ENCODE measurements around the gene E2F1.

Gene E2F1

DNA sequence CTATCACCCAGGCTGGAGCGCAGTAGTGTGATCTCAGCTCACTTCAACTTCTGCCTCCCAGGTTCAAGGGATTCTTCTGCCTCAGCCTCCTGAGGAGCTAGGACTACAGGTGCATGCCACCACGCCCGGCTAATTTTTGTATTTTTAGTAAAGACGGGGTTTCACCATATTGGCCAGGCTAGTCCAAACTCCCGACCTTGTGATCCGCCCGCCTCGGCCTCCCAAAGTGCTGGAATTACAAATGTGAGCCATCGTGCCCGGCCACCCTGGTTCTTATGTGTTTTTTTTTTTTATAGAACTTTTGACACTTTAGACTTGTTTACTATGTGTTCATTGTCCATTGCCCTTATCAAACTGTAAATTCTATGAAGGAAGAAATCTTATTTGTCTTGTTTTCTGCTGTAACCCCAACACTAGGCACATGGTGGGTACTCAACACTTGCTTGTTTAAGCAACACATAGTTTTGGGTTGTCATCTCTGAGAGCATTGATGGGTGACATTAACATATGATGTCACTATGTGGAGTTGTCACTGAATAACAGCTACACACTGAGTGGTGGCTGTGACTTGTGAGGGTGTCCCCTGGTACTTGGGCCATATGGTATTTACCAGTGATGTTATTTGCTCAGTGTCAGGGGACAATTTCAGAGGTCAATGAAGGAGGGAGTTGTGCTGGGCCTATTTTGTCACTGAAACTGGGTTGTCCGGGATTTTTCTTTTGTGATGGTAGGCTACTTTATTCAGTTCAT is 35.4 kb upstream of the E2F1 start:
- Histone ChIP-seq H4K8ac (ENCODE audit: low read depth, low read length) (no peak overlapping the region), H3K79me1 (ENCODE audit: low read length) (no peaks in the 10 kb centered on the region), H3K4me1 (ENCODE audit: control insufficient read depth in 1 of 2, insufficient read depth in 2 of 2, low read length in 2 of 2) (no peaks in the 10 kb centered on the region), H3K27ac (ENCODE audit: low read depth, low read length) (no peak overlapping the region), H4K91ac (ENCODE audit: low read depth, low read length) (no peak overlapping the region), H2BK5ac (ENCODE audit: low read depth, low read length, poor library complexity) (no peak overlapping the region), H3K4me2 (ENCODE audit: low read length) (no peak overlapping the region), H2AK5ac (ENCODE audit: low read length) (no peak overlapping the region), H3K9ac (ENCODE audit: low read length) (no peak overlapping the region), H3K4me3 (ENCODE audit: low read depth, low read length) (no peak overlapping the region), H2BK120ac (ENCODE audit: insufficient read depth, low read length, poor library complexity) (no peak overlapping the region), H3K4ac (ENCODE audit: low read depth, low read length) (no peak overlapping the region), H3K79me2 (ENCODE audit: control insufficient read depth, insufficient read depth, low read length, poor library complexity) (no peaks in the 10 kb centered on the region), H3K27me3 (ENCODE audit: insufficient read depth, low read length) (no peaks in the 10 kb centered on the region), H3K9me3 (ENCODE audit: insufficient read depth, low read depth, low read length) (no peaks in the 10 kb centered on the region), H2BK12ac (ENCODE audit: low read length) (no peak overlapping the region), H3K23ac (ENCODE audit: low read length) (no peak overlapping the region), H3K18ac (ENCODE audit: low read length) (no peak overlapping the region), H3K14ac (ENCODE audit: low read length) (no peak overlapping the region), H4K12ac (ENCODE audit: low read depth, low read length) (no peak overlapping the region), H2AFZ (ENCODE audit: insufficient read depth, low read length, poor library complexity) (no peak overlapping the region), H3K36me3 (ENCODE audit: control insufficient read depth in 1 of 2, insufficient read depth in 2 of 2, low read length in 2 of 2) (no peaks in the 10 kb centered on the region)
- no CpG with 5 or more reads among the region's 11 CpGs for WGBS (ENCODE audit: extremely low coverage, insufficient coverage, insufficient read length)
- DNase-seq, result no peak

DNA sequence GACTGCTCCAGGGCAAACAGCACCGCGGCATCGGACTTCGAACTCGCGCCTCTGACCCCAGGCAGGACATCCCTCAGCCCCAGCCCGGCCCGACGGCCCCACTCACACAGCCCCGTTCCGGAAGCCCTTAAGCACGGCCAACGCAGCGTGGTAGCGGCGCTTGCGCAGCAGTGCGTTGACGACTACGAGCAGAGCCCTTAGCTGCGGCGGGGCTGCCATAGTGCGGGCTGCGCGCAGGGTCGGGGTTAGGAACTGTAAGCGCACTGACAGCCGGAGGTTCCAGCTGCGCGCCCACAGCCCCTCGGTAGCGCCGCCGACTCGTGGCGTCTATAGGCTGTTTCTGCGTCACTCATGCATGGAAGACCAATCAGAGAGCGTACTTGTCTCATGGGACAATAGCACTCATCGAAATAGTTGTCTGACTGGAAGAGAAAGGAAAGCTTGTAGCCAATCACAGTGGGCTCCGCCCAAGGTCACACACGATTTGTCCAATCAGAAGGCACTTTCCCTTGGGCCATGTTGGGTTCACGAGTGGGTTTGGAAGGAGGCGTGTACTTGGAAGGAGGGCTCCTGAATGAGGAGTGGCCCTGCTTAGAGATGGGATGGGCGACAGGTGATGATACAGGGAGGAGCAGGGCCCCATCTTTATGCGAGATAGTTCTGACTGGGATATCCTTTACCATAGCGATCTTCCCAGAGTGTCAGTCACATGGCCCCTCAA is 34.0 kb upstream of the E2F1 start, which contains the start of gene PXMP4:
Gene PXMP4 (minus strand): TSS at position 322 of the 721 bp plus-strand sequence. CDS start 103 bp downstream, at position 219.
- no peak within 1 kb of the TSS for H4K91ac ChIP-seq (ENCODE audit: low read depth, low read length)
- no peak within 1 kb of the TSS for H3K23ac ChIP-seq (ENCODE audit: low read length)
- WGBS (ENCODE audit: extremely low coverage, insufficient coverage, insufficient read length), result no CpG with 5 or more reads among the region's 46 CpGs
- H2BK120ac ChIP-seq (ENCODE audit: insufficient read depth, low read length, poor library complexity), result no peak within 1 kb of the TSS
- no peaks in the 10 kb centered on the region for H3K79me2 ChIP-seq (ENCODE audit: control insufficient read depth, insufficient read depth, low read length, poor library complexity)
- no peak within 1 kb of the TSS for H3K27ac ChIP-seq (ENCODE audit: low read depth, low read length)
- H3K9me3 ChIP-seq (ENCODE audit: insufficient read depth, low read depth, low read length), result no peaks in the 10 kb centered on the region
- peak within 1 kb of the TSS; percentile 21 for H3K14ac ChIP-seq (ENCODE audit: low read length)
- H3K27me3 ChIP-seq (ENCODE audit: insufficient read depth, low read length), result no peaks in the 10 kb centered on the region
- H2AFZ ChIP-seq (ENCODE audit: insufficient read depth, low read length, poor library complexity), result peak within 1 kb of the TSS; percentile 50
- H4K12ac ChIP-seq (ENCODE audit: low read depth, low read length), result no peak within 1 kb of the TSS
- H3K18ac ChIP-seq (ENCODE audit: low read length), result no peak within 1 kb of the TSS
- H3K79me1 ChIP-seq (ENCODE audit: low read length), result no peaks in the 10 kb centered on the region
- H2BK5ac ChIP-seq (ENCODE audit: low read depth, low read length, poor library complexity), result no peak within 1 kb of the TSS
- H4K8ac ChIP-seq (ENCODE audit: low read depth, low read length), result peak within 1 kb of the TSS; percentile 80
- H3K36me3 ChIP-seq (ENCODE audit: control insufficient read depth in 1 of 2, insufficient read depth in 2 of 2, low read length in 2 of 2), result no peaks in the 10 kb centered on the region
- peak within 1 kb of the TSS; percentile 70 for H3K4me3 ChIP-seq (ENCODE audit: low read depth, low read length)
- H3K9ac ChIP-seq (ENCODE audit: low read length), result peak within 1 kb of the TSS; percentile 30
- peak within 1 kb of the TSS; percentile 57 for H3K4me2 ChIP-seq (ENCODE audit: low read length)
- DNase-seq, result peak; percentile 90 to 98
- no peaks in the 10 kb centered on the region for H3K4me1 ChIP-seq (ENCODE audit: control insufficient read depth in 1 of 2, insufficient read depth in 2 of 2, low read length in 2 of 2)
- H2BK12ac ChIP-seq (ENCODE audit: low read length), result no peak within 1 kb of the TSS
- no peak within 1 kb of the TSS for H2AK5ac ChIP-seq (ENCODE audit: low read length)
- H3K4ac ChIP-seq (ENCODE audit: low read depth, low read length), result no peak within 1 kb of the TSS

DNA sequence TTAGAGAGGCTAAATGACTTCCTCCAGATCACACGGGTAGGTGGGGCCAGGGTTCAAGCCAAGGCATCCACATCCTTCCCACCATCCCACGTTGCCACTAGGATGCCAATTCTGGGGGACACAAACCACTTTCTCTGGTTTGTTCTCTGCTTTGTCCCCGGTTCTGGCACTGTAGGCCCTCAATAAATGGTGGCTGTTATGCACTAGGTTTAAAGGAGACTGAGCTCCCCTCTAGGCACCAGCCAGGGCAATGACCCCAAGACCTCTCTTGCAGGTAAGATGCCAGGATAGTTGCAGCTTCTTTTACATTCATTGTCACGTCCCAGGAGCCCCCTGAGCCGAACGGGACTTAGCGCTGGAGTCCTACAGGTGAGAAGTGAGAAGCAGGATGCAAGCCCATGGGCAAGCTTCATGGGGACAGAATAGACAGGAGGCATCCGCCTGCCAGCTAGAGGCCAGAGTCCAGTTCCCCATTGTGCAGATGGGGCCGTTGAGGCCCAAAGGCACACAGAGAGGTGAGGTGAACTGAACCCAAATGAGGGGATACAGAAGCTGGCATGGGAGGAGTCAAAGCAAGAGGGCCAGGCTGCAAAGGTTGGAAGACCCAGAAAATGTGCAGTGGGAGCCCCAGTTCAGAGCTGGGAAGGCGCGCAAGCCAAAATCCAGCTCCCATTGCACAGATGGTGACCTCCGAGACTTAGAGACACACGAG is 33.2 kb upstream of the E2F1 start:
- Histone ChIP-seq H2AFZ (ENCODE audit: insufficient read depth, low read length, poor library complexity) (peak overlapping the region; percentile 50), H3K23ac (ENCODE audit: low read length) (no peak overlapping the region), H3K9ac (ENCODE audit: low read length) (peak overlapping the region; percentile 30), H2AK5ac (ENCODE audit: low read length) (no peak overlapping the region), H3K4me1 (ENCODE audit: control insufficient read depth in 1 of 2, insufficient read depth in 2 of 2, low read length in 2 of 2) (no peaks in the 10 kb centered on the region), H3K27ac (ENCODE audit: low read depth, low read length) (no peak overlapping the region), H4K8ac (ENCODE audit: low read depth, low read length) (peak overlapping the region; percentile 80), H3K4me2 (ENCODE audit: low read length) (peak overlapping the region; percentile 57), H3K9me3 (ENCODE audit: insufficient read depth, low read depth, low read length) (no peaks in the 10 kb centered on the region), H2BK120ac (ENCODE audit: insufficient read depth, low read length, poor library complexity) (no peak overlapping the region), H2BK12ac (ENCODE audit: low read length) (no peak overlapping the region), H3K4me3 (ENCODE audit: low read depth, low read length) (peak overlapping the region; percentile 70), H3K14ac (ENCODE audit: low read length) (peak overlapping the region; percentile 21), H4K12ac (ENCODE audit: low read depth, low read length) (no peak overlapping the region), H3K36me3 (ENCODE audit: control insufficient read depth in 1 of 2, insufficient read depth in 2 of 2, low read length in 2 of 2) (no peaks in the 10 kb centered on the region), H3K4ac (ENCODE audit: low read depth, low read length) (no peak overlapping the region), H2BK5ac (ENCODE audit: low read depth, low read length, poor library complexity) (no peak overlapping the region), H3K27me3 (ENCODE audit: insufficient read depth, low read length) (no peaks in the 10 kb centered on the region), H3K18ac (ENCODE audit: low read length) (no peak overlapping the region), H4K91ac (ENCODE audit: low read depth, low read length) (no peak overlapping the region), H3K79me2 (ENCODE audit: control insufficient read depth, insufficient read depth, low read length, poor library complexity) (no peaks in the 10 kb centered on the region), H3K79me1 (ENCODE audit: low read length) (no peaks in the 10 kb centered on the region)
- no peak for DNase-seq
- no CpG with 5 or more reads among the region's 13 CpGs for WGBS (ENCODE audit: extremely low coverage, insufficient coverage, insufficient read length)

DNA sequence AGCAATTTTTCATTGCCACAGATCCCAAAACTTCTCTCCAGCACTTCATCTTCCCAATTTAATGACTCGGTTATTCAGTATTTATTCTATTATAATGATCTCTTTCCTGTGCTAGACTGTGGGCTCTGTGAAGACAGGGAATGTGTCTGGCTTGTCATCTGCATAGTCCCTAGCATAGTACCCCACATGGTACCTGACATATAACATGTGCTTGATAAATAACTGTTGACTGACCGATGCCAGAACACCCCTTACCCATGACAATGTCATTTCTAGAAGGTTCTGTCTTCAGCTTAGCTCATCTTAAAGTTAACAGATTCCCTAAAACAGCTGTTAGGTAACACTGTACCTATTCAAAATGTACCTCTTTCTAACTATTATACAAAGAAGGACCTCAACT is 30.3 kb upstream of the E2F1 start:
- H3K27ac ChIP-seq (ENCODE audit: low read depth, low read length), result no peak overlapping the region
- no peak overlapping the region for H2AK5ac ChIP-seq (ENCODE audit: low read length)
- H4K8ac ChIP-seq (ENCODE audit: low read depth, low read length), result no peak overlapping the region
- no peaks in the 10 kb centered on the region for H3K4me1 ChIP-seq (ENCODE audit: control insufficient read depth in 1 of 2, insufficient read depth in 2 of 2, low read length in 2 of 2)
- no CpG with 5 or more reads among the region's 2 CpGs for WGBS (ENCODE audit: extremely low coverage, insufficient coverage, insufficient read length)
- no peak overlapping the region for H2BK120ac ChIP-seq (ENCODE audit: insufficient read depth, low read length, poor library complexity)
- no peak overlapping the region for H2BK12ac ChIP-seq (ENCODE audit: low read length)
- H4K91ac ChIP-seq (ENCODE audit: low read depth, low read length), result no peak overlapping the region
- no peak overlapping the region for H3K9ac ChIP-seq (ENCODE audit: low read length)
- no peak overlapping the region for H3K4me2 ChIP-seq (ENCODE audit: low read length)
- no peak overlapping the region for H4K12ac ChIP-seq (ENCODE audit: low read depth, low read length)
- H3K4me3 ChIP-seq (ENCODE audit: low read depth, low read length), result no peak overlapping the region
- H3K27me3 ChIP-seq (ENCODE audit: insufficient read depth, low read length), result no peaks in the 10 kb centered on the region
- H2AFZ ChIP-seq (ENCODE audit: insufficient read depth, low read length, poor library complexity), result no peak overlapping the region
- no peak overlapping the region for H3K18ac ChIP-seq (ENCODE audit: low read length)
- H3K36me3 ChIP-seq (ENCODE audit: control insufficient read depth in 1 of 2, insufficient read depth in 2 of 2, low read length in 2 of 2), result no peaks in the 10 kb centered on the region
- no peaks in the 10 kb centered on the region for H3K9me3 ChIP-seq (ENCODE audit: insufficient read depth, low read depth, low read length)
- no peak for DNase-seq
- no peaks in the 10 kb centered on the region for H3K79me2 ChIP-seq (ENCODE audit: control insufficient read depth, insufficient read depth, low read length, poor library complexity)
- H3K4ac ChIP-seq (ENCODE audit: low read depth, low read length), result no peak overlapping the region
- no peak overlapping the region for H3K14ac ChIP-seq (ENCODE audit: low read length)
- no peaks in the 10 kb centered on the region for H3K79me1 ChIP-seq (ENCODE audit: low read length)
- no peak overlapping the region for H2BK5ac ChIP-seq (ENCODE audit: low read depth, low read length, poor library complexity)
- H3K23ac ChIP-seq (ENCODE audit: low read length), result no peak overlapping the region

All from trophoblast cell (in vitro differentiated cells and primary cell).